Lung (tissue), 12 donors: ENCODE results near the gene HOXB9. TPM values are rescaled to one million over a fixed set of nuclear protein-coding genes. Genes with fewer than 3 reads are reported as not detected.

ENCODE experiments used
- ATAC-seq: fragments of 200-7000 bp; cut with Tn5 transposase; one replicate; pipeline ENCODE4 v1.9.1; 2020; ENCODE audit warnings: moderate number of reproducible peaks; ENCODE audit not compliant: insufficient read depth, low FRiP score
- DNase-seq, 3 donors: peaks; one replicate each; pipeline ENCODE4 v3.0.0-alpha.2; 2013 to 2017
- H3K27ac ChIP-seq, 2 donors: one replicate each; pipeline ENCODE4 v1.5.1; 2013; ENCODE audit warnings: mild to moderate bottlenecking in 2 of 2, moderate library complexity in 2 of 2, control low read depth in 1 of 2, inconsistent platforms in 1 of 2, low read depth in 1 of 2, low read length in 1 of 2
- H3K27me3 ChIP-seq, 3 donors: one replicate each; pipeline ENCODE4 v1.5.1; 2013; ENCODE audit warnings: low read length in 2 of 3; ENCODE audit not compliant: control insufficient read depth in 3 of 3, insufficient read depth in 3 of 3
- H3K36me3 ChIP-seq, 4 donors: one replicate each; pipeline ENCODE4 v1.5.1; 2013; ENCODE audit warnings: low read length in 4 of 4, mild to moderate bottlenecking in 1 of 4, moderate library complexity in 1 of 4; ENCODE audit not compliant: control insufficient read depth in 4 of 4, insufficient read depth in 4 of 4
- H3K4me1 ChIP-seq, 5 donors: one replicate each; pipeline ENCODE4 v1.5.1; 2013; ENCODE audit warnings: low read length in 5 of 5, mild to moderate bottlenecking in 2 of 5, moderate library complexity in 1 of 5; ENCODE audit not compliant: control insufficient read depth in 5 of 5, insufficient read depth in 5 of 5
- H3K4me3 ChIP-seq: one replicate; pipeline ENCODE4 v1.5.1; 2013; ENCODE audit warnings: mild to moderate bottlenecking, control low read depth, moderate library complexity
- H3K9ac ChIP-seq, 2 donors: one replicate each; pipeline ENCODE4 v1.5.1; 2013; ENCODE audit warnings: low read length in 2 of 2, control low read depth in 1 of 2; ENCODE audit not compliant: insufficient read depth in 1 of 2
- H3K9me3 ChIP-seq, 4 donors: one replicate each; pipeline ENCODE4 v1.5.1; 2013; ENCODE audit warnings: low read length in 3 of 4, mild to moderate bottlenecking in 1 of 4, moderate library complexity in 1 of 4; ENCODE audit not compliant: control insufficient read depth in 4 of 4, insufficient read depth in 3 of 4
- CTCF ChIP-seq: IDR thresholded peaks from 2 replicates; pipeline ENCODE4 v1.5.1; 2012; ENCODE audit warnings: mild to moderate bottlenecking; ENCODE audit errors: control extremely low read depth, extremely low read depth
- WGBS, 2 donors: extraction: QIAGEN DNeasy Blood & Tissue Kit; methylation state at CpG; one replicate each; pipeline ENCODE4 v1.1.7; 2013; 5-methylcytosine and 5-hydroxymethylcytosine counted together
- polyA plus RNA-seq, 2 donors: library from polyadenylated mRNA; stranded (reverse); fragments of 200-250 nt; gene quantifications; one replicate each; pipeline ENCODE4 v1.2.1, GENCODE V29; 2013
- total RNA-seq, 2 donors: library from RNA; depleted of rRNA in 1 of 2; stranded (reverse); fragments of >200 nt in 1 of 2; gene quantifications; one replicate each; pipeline ENCODE4 v1.2.1, GENCODE V29; 2014 to 2021
- donor health status: control.
- donor health status: control.
- donor health status: Bipolar disorder and iron deficiency.
- donor health status: healthy.
- donor health status: DM: yes; HTN: yes; CAD: no.

HOXB9 gene
- total and polyA plus RNA-seq, 4 donors = 0.18 TPM; not detected in 3

- no peak for TF ChIP-seq CTCF
- WGBS, 2 donors = 56 to 79% methylated on average over 10 of the region's 10 CpGs
- Histone ChIP-seq H3K27me3 (peaks cover 0 to 85% (median 44%) of the 10 kb centered on the region in 3 donors), H3K9ac (no peak overlapping the region), H3K4me3 (no peak overlapping the region), H3K4me1 (peaks cover 0 to 9% (median 0%) of the 10 kb centered on the region in 5 donors), H3K9me3 (peaks cover 0 to 4% (median 0%) of the 10 kb centered on the region in 4 donors), H3K27ac (no peak overlapping the region), H3K36me3 (peaks cover 0 to 8% (median 0%) of the 10 kb centered on the region in 4 donors)
- DNase-seq (no peak), ATAC-seq (no peak)
Measured at GRCh38 chr17:48605409-48605919, 20.7 kb downstream of the HOXB9 start.

GRCh38 chr17:48604770-48605329, 21.3 kb downstream of the HOXB9 start, which contains the start of gene HOXB6:
TSS of gene HOXB6 (minus strand) at chr17:48604986. CDS start at chr17:48598150, 6,836 bp downstream.
- Histone ChIP-seq H3K27ac (no peak within 1 kb of the TSS), H3K9ac (no peak within 1 kb of the TSS), H3K4me3 (no peak within 1 kb of the TSS), H3K9me3 (peaks cover 0 to 4% (median 0%) of the 10 kb centered on the region in 4 donors), H3K36me3 (peaks cover 0 to 8% (median 0%) of the 10 kb centered on the region in 4 donors), H3K27me3 (peaks cover 0 to 91% (median 44%) of the 10 kb centered on the region in 3 donors), H3K4me1 (peaks cover 0 to 8% (median 0%) of the 10 kb centered on the region in 5 donors)
- DNase-seq = no peak
- whole genome bisulfite sequencing, 2 donors = 34 to 50% methylated on average over 16 of the region's 16 CpGs
- no peak for TF ChIP-seq CTCF
- ATAC-seq = no peak

- DNase-seq (no peak), ATAC-seq (no peak)
- Histone ChIP-seq H3K9ac (no peak overlapping the region), H3K36me3 (peaks cover 0 to 8% (median 0%) of the 10 kb centered on the region in 4 donors), H3K27me3 (peaks cover 0 to 92% (median 41%) of the 10 kb centered on the region in 3 donors), H3K4me1 (peaks cover 0 to 1% (median 0%) of the 10 kb centered on the region in 5 donors), H3K9me3 (peaks cover 0 to 4% (median 0%) of the 10 kb centered on the region in 4 donors), H3K4me3 (no peak overlapping the region), H3K27ac (no peak overlapping the region)
- WGBS, 2 donors = 26 to 34% methylated on average over 21 of the region's 21 CpGs
- no peak for TF ChIP-seq CTCF
Measured at GRCh38 chr17:48603959-48604769, 22.0 kb downstream of the HOXB9 start.
